Nephron (organoid): ENCODE data around the gene NCAM1.

Experiments used
- H3K27ac Mint-ChIP-seq, 3 experiments: 2 replicates each; pipeline ENCODE4 v1.8.0; 2020; ENCODE audit warnings: mixed read lengths in 3 of 3, mild to moderate bottlenecking in 2 of 3, moderate library complexity in 1 of 3
- H3K27me3 Mint-ChIP-seq: 2 replicates; pipeline ENCODE4 v1.8.0; 2021; ENCODE audit warnings: low read depth, mild to moderate bottlenecking, moderate library complexity, mixed read lengths
- H3K36me3 Mint-ChIP-seq: 2 replicates; pipeline ENCODE4 v1.8.0; 2020; ENCODE audit warnings: low read depth, mixed read lengths
- H3K4me1 Mint-ChIP-seq: 2 replicates; pipeline ENCODE4 v1.8.0; 2020; ENCODE audit warnings: mixed read lengths
- H3K4me3 Mint-ChIP-seq, 3 experiments: 2 replicates each; pipeline ENCODE4 v1.8.0; 2020; ENCODE audit warnings: mild to moderate bottlenecking in 3 of 3, mixed read lengths in 3 of 3, moderate library complexity in 2 of 3
- H3K9me3 Mint-ChIP-seq: 2 replicates; pipeline ENCODE4 v1.8.0; 2020; ENCODE audit warnings: mixed read lengths
- CTCF ChIP-seq, 3 experiments: fragments of 200-600 bp; sonication (generic); IDR thresholded peaks; one replicate each; pipeline ENCODE4 v1.5.0; 2021; ENCODE audit warnings: antibody characterized with exemption in 3 of 3; ENCODE audit not compliant: unreplicated experiment in 3 of 3

NCAM1 gene

GRCh38 chr11:112993808-112994207 lies 32.6 kb downstream of the NCAM1 start:
- Mint-ChIP-seq H3K4me1 (peaks cover 41% of the 10 kb centered on the region), H3K27ac (no peak overlapping the region), H3K4me3 (no peak overlapping the region), H3K27me3 (no peaks in the 10 kb centered on the region), H3K9me3 (peaks cover 31% of the 10 kb centered on the region), H3K36me3 (peaks cover 48% of the 10 kb centered on the region)
- TF ChIP-seq CTCF (IDR thresholded peaks at IDR 0.05; ENCODE audit: unreplicated experiment in 3 of 3): no peak

GRCh38 chr11:112995423-112996090 lies 34.3 kb downstream of the NCAM1 start:
- peaks cover 52% of the 10 kb centered on the region for H3K4me1 Mint-ChIP-seq
- no peak for TF ChIP-seq CTCF (IDR thresholded peaks at IDR 0.05; ENCODE audit: unreplicated experiment in 3 of 3)
- H3K4me3 Mint-ChIP-seq: no peak overlapping the region
- no peaks in the 10 kb centered on the region for H3K27me3 Mint-ChIP-seq
- H3K36me3 Mint-ChIP-seq: peaks cover 30% of the 10 kb centered on the region
- peak overlapping the region; percentile 58 to 96 (median 85) for H3K27ac Mint-ChIP-seq
- H3K9me3 Mint-ChIP-seq: peaks cover 18% of the 10 kb centered on the region

GRCh38 chr11:112996994-112997393 lies 35.8 kb downstream of the NCAM1 start:
- Mint-ChIP-seq H3K27me3 (no peaks in the 10 kb centered on the region), H3K27ac (peak overlapping the region; percentile 85 to 96 (median 87)), H3K4me1 (peaks cover 63% of the 10 kb centered on the region), H3K4me3 (peak overlapping the region in 2 of 3 experiments; percentile 9 to 17), H3K9me3 (peaks cover 10% of the 10 kb centered on the region), H3K36me3 (peaks cover 21% of the 10 kb centered on the region)
- no peak for TF ChIP-seq CTCF (IDR thresholded peaks at IDR 0.05; ENCODE audit: unreplicated experiment in 3 of 3)

DNA sequence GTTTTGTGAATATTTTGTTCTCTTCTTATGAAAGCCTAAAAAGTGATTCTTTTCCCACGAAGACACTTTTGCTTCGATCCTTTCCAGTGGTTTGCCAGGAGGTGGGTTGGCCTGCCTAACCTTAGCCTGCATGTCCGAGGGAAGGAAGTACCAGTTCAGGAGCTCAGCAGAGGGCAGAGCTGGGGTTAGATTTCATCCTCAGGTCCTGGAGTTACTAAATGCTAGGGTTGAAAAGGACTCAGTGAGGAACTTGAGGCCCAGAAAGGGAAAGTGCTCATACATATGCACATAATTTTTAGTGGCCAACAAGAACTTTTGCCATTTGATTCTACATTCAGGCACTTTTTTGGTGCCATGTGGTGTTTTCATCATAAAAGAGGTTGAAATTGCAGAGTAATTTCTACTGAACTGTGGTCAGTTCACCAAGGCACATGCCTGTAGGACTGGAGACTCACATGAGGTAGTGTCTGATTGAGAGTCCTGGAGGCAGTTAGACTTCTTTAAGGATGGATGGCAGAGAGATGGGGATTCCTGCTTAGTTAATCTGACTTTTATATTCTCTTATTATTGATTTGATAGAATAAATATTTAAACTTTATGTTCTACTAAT lies 36.7 kb downstream of the NCAM1 start:
- Mint-ChIP-seq H3K27me3 (no peaks in the 10 kb centered on the region), H3K27ac (peak overlapping the region; percentile 85 to 96 (median 87)), H3K4me3 (peak overlapping the region in 1 of 3 experiments; percentile 38), H3K9me3 (peaks cover 8% of the 10 kb centered on the region), H3K36me3 (peaks cover 17% of the 10 kb centered on the region), H3K4me1 (peaks cover 70% of the 10 kb centered on the region)
- TF ChIP-seq CTCF (IDR thresholded peaks at IDR 0.05; ENCODE audit: unreplicated experiment in 3 of 3): no peak

DNA sequence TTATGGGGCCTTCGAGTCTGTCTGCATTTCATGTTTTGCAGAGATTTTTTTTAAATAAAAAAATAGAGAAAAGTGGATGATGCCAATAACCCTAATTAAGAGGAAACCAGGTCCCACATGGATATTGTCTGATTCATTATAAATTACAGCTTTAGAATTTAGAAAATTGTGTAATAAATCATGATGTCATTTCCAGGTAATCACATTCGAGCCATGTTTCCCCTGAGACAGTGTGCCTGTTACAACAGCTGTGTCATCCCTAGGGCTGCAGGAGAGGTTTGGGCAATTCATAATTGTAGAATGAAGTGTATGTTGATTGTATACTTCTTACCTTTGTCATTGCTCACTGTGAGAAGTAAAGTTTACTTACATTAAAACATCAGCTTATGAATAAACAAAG lies 38.3 kb downstream of the NCAM1 start:
- TF ChIP-seq CTCF (IDR thresholded peaks at IDR 0.05; ENCODE audit: unreplicated experiment in 3 of 3): no peak
- peaks cover 79% of the 10 kb centered on the region for H3K4me1 Mint-ChIP-seq
- no peaks in the 10 kb centered on the region for H3K9me3 Mint-ChIP-seq
- H3K27me3 Mint-ChIP-seq: no peaks in the 10 kb centered on the region
- H3K36me3 Mint-ChIP-seq: peaks cover 11% of the 10 kb centered on the region
- no peak overlapping the region for H3K4me3 Mint-ChIP-seq
- H3K27ac Mint-ChIP-seq: no peak overlapping the region

- Mint-ChIP-seq H3K9me3 (peaks cover 3% of the 10 kb centered on the region), H3K4me3 (peak overlapping the region in 1 of 3 experiments; percentile 19), H3K27me3 (no peaks in the 10 kb centered on the region), H3K4me1 (peaks cover 79% of the 10 kb centered on the region), H3K27ac (peak overlapping the region; percentile 52 to 82 (median 81)), H3K36me3 (peaks cover 22% of the 10 kb centered on the region)
- TF ChIP-seq CTCF (IDR thresholded peaks at IDR 0.05; ENCODE audit: unreplicated experiment in 3 of 3): no peak
Observed at GRCh38 chr11:113001709-113002108, 40.5 kb downstream of the NCAM1 start.
